Dendritic cell treated with granulocyte-macrophage colony-stimulating factor and Interleukin-4, amounts not matched to agents 40 ng/mL and 50 ng/mL, for 4 days (primary cell): ENCODE measurements around the gene RBM3.
A peak's percentile ranks its signal among the peaks of the same experiment; 100 is the strongest.
"Not testable (repeated sequence)": the region's sequence is repeated elsewhere in the genome, so short reads cannot be mapped to it uniquely, and the experiment has no call there.

Source experiments
- H3K27ac Mint-ChIP-seq: one replicate; pipeline ENCODE4 v1.8.0; 2022; ENCODE audit warnings: mild to moderate bottlenecking, mixed read lengths
- H3K27me3 Mint-ChIP-seq: one replicate; pipeline ENCODE4 v1.8.0; 2022; ENCODE audit warnings: mild to moderate bottlenecking, mixed read lengths
- H3K36me3 Mint-ChIP-seq: one replicate; pipeline ENCODE4 v1.8.0; 2022; ENCODE audit warnings: low read depth, mixed read lengths
- H3K4me1 Mint-ChIP-seq: one replicate; pipeline ENCODE4 v1.8.0; 2022; ENCODE audit warnings: low read depth, mixed read lengths
- H3K4me3 Mint-ChIP-seq: one replicate; pipeline ENCODE4 v1.8.0; 2022; ENCODE audit warnings: mild to moderate bottlenecking, moderate library complexity, mixed read lengths
- H3K9me3 Mint-ChIP-seq: one replicate; pipeline ENCODE4 v1.8.0; 2022; ENCODE audit warnings: mixed read lengths
- intact Hi-C: fragments of 100-400 bp; cut with micrococcal nuclease; formaldehyde crosslinking; loops from one replicate; pipeline ENCODE4 v1.15.0; 2022

RBM3 gene

DNA sequence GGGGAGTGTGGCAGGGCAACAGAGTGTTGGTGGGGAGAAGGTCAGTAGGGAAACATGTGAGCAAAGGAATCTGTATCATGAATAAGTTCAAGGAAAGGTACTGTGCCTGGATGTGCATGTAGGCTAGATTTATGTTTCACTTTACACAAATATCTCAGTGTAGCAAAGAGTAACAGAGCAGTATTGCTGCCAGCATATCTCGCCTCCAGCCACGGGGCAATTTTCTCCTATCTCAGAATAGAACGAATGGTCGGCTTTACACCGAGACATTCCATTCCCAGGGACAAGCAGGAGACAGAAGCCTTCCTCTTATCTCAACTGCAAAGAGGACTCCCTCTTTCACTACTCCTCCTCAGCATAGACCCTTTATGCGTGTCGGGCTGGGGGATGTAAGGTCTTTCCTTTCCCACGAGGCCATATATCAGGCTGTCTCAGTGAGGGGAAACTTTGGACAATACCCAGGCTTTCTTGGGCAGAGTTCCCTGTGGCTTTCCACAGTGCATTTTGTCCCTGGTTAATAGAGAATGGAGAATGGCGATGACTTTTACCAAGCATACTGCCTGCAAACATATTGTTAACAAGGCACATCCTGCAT, 18.5 kb upstream of the RBM3 start:
- H3K4me1 Mint-ChIP-seq, H3K27me3 Mint-ChIP-seq, H3K9me3 Mint-ChIP-seq, H3K4me3 Mint-ChIP-seq, intact Hi-C loops, H3K27ac Mint-ChIP-seq: not testable (repeated sequence)
- H3K36me3 Mint-ChIP-seq, result peaks cover 80% of the 10 kb centered on the region

DNA sequence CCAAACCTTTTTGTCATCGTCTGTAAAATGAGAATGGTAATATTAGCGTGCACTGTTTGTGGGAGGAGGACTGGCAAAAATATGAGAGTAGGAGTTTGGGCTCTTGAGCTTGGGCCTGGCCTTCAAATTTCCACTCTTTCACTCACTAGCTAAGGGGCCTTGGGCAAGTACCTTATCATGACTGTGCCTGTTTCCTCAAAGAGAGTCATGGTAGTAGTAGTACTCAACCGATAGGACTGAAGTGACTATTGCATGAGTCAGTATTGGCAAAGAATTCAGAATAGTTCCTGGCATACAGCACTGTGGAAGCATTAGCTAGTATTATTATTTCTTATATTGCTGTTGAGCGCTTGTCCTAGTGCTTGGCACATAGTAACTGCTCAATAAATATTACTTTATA, 16.0 kb upstream of the RBM3 start:
- H3K4me3 Mint-ChIP-seq, result no peak overlapping the region
- H3K9me3 Mint-ChIP-seq, result no peaks in the 10 kb centered on the region
- H3K27me3 Mint-ChIP-seq, result no peaks in the 10 kb centered on the region
- peaks cover 80% of the 10 kb centered on the region for H3K36me3 Mint-ChIP-seq
- intact Hi-C loops, result no loop called here
- no peak overlapping the region for H3K27ac Mint-ChIP-seq
- no peaks in the 10 kb centered on the region for H3K4me1 Mint-ChIP-seq

DNA sequence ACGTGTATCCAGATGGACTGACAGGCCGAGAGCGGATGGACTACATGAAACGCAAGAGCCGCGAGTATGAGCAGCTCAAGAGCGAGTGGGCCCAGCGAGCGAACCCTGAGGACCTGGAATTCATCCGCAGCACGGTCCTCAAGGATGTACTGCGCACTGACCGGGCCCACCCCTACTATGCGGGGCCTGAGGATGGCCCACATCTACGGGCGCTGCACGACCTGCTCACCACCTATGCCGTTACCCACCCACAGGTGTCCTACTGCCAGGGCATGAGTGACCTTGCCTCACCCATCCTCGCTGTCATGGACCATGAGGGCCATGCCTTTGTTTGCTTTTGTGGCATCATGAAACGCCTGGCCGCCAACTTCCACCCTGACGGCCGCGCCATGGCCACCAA, 14.6 kb upstream of the RBM3 start:
- Mint-ChIP-seq H3K36me3 (peaks cover 88% of the 10 kb centered on the region), H3K4me3 (no peak overlapping the region), H3K4me1 (no peaks in the 10 kb centered on the region), H3K9me3 (no peaks in the 10 kb centered on the region), H3K27ac (no peak overlapping the region), H3K27me3 (no peaks in the 10 kb centered on the region)
- intact Hi-C loops, result no loop called here

DNA sequence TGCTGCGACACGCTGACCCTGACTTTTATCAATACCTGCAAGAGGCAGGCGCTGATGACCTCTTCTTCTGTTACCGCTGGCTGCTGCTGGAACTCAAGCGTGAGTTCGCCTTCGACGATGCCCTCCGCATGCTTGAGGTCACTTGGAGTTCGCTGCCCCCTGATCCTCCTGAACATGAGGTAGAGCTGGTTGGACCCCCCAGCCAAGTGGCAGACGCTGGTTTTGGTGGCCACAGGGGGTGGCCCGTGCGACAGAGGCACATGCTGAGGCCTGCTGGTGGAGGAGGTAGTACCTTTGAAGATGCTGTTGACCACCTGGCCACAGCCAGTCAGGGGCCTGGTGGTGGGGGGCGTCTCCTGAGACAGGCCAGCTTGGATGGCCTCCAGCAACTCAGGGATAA, 14.2 kb upstream of the RBM3 start:
- Mint-ChIP-seq H3K36me3 (peaks cover 84% of the 10 kb centered on the region), H3K4me1 (no peaks in the 10 kb centered on the region), H3K4me3 (no peak overlapping the region), H3K27ac (no peak overlapping the region), H3K9me3 (no peaks in the 10 kb centered on the region), H3K27me3 (no peaks in the 10 kb centered on the region)
- intact Hi-C loops, result no loop called here

GRCh38 chrX:48560681-48561080, 13.6 kb upstream of the RBM3 start:
- no peaks in the 10 kb centered on the region for H3K4me1 Mint-ChIP-seq
- H3K27me3 Mint-ChIP-seq, result no peaks in the 10 kb centered on the region
- intact Hi-C loops, result no loop called here
- H3K9me3 Mint-ChIP-seq, result no peaks in the 10 kb centered on the region
- no peak overlapping the region for H3K4me3 Mint-ChIP-seq
- H3K36me3 Mint-ChIP-seq, result peaks cover 78% of the 10 kb centered on the region
- H3K27ac Mint-ChIP-seq, result no peak overlapping the region

GRCh38 chrX:48569958-48570357, 4.3 kb upstream of the RBM3 start:
- H3K27me3 Mint-ChIP-seq, result no peaks in the 10 kb centered on the region
- intact Hi-C loops, result loop anchor here (10.0 kb wide), 1 partner anchor 1335 kb away; the partner anchor contains the start of gene USP11
- peaks cover 15% of the 10 kb centered on the region for H3K36me3 Mint-ChIP-seq
- peaks cover 7% of the 10 kb centered on the region for H3K4me1 Mint-ChIP-seq
- no peak overlapping the region for H3K4me3 Mint-ChIP-seq
- H3K9me3 Mint-ChIP-seq, result no peaks in the 10 kb centered on the region
- no peak overlapping the region for H3K27ac Mint-ChIP-seq

- peaks cover 21% of the 10 kb centered on the region for H3K4me1 Mint-ChIP-seq
These were observed 504 bp upstream of the RBM3 start for GRCh38 chrX:48573690-48574269.

DNA sequence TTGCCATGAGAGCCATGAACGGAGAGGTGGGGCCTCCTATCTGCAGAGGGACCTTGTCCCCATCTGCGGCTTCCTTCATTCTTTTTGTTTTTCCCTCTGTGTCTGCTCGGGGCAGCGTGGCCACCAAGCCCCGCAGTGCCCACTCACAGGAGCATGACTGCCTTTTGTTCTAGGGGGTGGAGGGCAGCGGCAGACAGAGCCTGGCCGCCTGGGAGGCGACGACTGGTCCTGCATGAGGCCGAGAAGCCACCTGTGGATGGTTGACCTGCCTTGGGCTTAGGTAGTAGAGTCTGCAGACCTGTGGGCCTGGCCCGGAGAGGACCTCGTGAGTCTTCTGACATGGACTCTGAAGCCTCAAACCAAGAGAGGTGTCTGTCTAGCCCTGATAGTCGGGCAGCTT, 1.4 kb downstream of the RBM3 start:
- Mint-ChIP-seq H3K9me3 (no peaks in the 10 kb centered on the region), H3K36me3 (peaks cover 68% of the 10 kb centered on the region), H3K27ac (peak overlapping the region; percentile 100), H3K4me1 (peaks cover 25% of the 10 kb centered on the region), H3K27me3 (no peaks in the 10 kb centered on the region), H3K4me3 (peak overlapping the region; percentile 79)
- intact Hi-C loops, result loop anchor here (10.0 kb wide), 1 partner anchor 1341 kb away; the partner anchor contains the start of gene USP11

More at GRCh38 chrX:48573690-48574269, 504 bp upstream of the RBM3 start:
- H3K9me3 Mint-ChIP-seq, result no peaks in the 10 kb centered on the region
- H3K4me3 Mint-ChIP-seq, result peak overlapping the region; percentile 79
- intact Hi-C loops, result loop anchor here (1.0 to 10.0 kb wide), 2 partner anchors 34 to 1339 kb away; partner anchors contain the start of genes TBC1D25 and USP11
- peaks cover 53% of the 10 kb centered on the region for H3K36me3 Mint-ChIP-seq
- no peaks in the 10 kb centered on the region for H3K27me3 Mint-ChIP-seq
- H3K27ac Mint-ChIP-seq, result peak overlapping the region; percentile 100

DNA sequence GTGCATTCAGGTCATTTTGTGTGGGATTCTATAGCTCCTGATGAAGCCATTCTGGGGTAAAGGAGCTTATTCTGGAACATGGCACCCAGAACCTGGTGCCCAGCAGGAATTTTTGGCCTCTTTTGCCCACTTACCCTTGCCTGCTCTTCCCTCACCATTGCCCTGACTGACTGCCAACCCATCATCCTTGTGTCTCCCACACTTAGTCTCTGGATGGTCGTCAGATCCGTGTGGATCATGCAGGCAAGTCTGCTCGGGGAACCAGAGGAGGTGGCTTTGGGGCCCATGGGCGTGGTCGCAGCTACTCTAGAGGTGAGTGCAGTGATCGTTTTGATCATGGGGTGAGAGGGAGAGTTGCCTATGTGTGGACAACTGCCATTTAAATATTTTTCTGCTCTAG, 1.8 kb downstream of the RBM3 start:
- peak overlapping the region; percentile 79 for H3K4me3 Mint-ChIP-seq
- peaks cover 25% of the 10 kb centered on the region for H3K4me1 Mint-ChIP-seq
- no peaks in the 10 kb centered on the region for H3K27me3 Mint-ChIP-seq
- H3K9me3 Mint-ChIP-seq, result no peaks in the 10 kb centered on the region
- peaks cover 68% of the 10 kb centered on the region for H3K36me3 Mint-ChIP-seq
- peak overlapping the region; percentile 100 for H3K27ac Mint-ChIP-seq
- intact Hi-C loops, result loop anchor here (10.0 kb wide), 1 partner anchor 1341 kb away; the partner anchor contains the start of gene USP11

GRCh38 chrX:48578661-48579128, 4.4 kb downstream of the RBM3 start:
- H3K4me1 Mint-ChIP-seq, result peaks cover 23% of the 10 kb centered on the region
- H3K4me3 Mint-ChIP-seq, result no peak overlapping the region
- peaks cover 66% of the 10 kb centered on the region for H3K36me3 Mint-ChIP-seq
- H3K27ac Mint-ChIP-seq, result no peak overlapping the region
- H3K9me3 Mint-ChIP-seq, result no peaks in the 10 kb centered on the region
- no peaks in the 10 kb centered on the region for H3K27me3 Mint-ChIP-seq
- intact Hi-C loops, result loop anchor here (10.0 kb wide), 1 partner anchor 1344 kb away; the partner anchor contains the start of gene USP11

GRCh38 chrX:48579259-48579658, 5.0 kb downstream of the RBM3 start:
- H3K4me1 Mint-ChIP-seq, result peaks cover 19% of the 10 kb centered on the region
- no peaks in the 10 kb centered on the region for H3K27me3 Mint-ChIP-seq
- H3K27ac Mint-ChIP-seq, result no peak overlapping the region
- H3K36me3 Mint-ChIP-seq, result peaks cover 60% of the 10 kb centered on the region
- H3K9me3 Mint-ChIP-seq, result no peaks in the 10 kb centered on the region
- H3K4me3 Mint-ChIP-seq, result no peak overlapping the region
- intact Hi-C loops, result loop anchor here (10.0 kb wide), 1 partner anchor 1344 kb away; the partner anchor contains the start of gene USP11

- intact Hi-C loops, result no loop called here
- no peak overlapping the region for H3K4me3 Mint-ChIP-seq
- H3K36me3 Mint-ChIP-seq, result peaks cover 46% of the 10 kb centered on the region
- peaks cover 13% of the 10 kb centered on the region for H3K4me1 Mint-ChIP-seq
- H3K9me3 Mint-ChIP-seq, result no peaks in the 10 kb centered on the region
- no peaks in the 10 kb centered on the region for H3K27me3 Mint-ChIP-seq
- no peak overlapping the region for H3K27ac Mint-ChIP-seq
These were observed 6.4 kb downstream of the RBM3 start for GRCh38 chrX:48580662-48581061.

GRCh38 chrX:48584698-48585097, 10.4 kb downstream of the RBM3 start:
- Mint-ChIP-seq H3K4me1 (no peaks in the 10 kb centered on the region), H3K36me3 (peaks cover 6% of the 10 kb centered on the region), H3K9me3 (no peaks in the 10 kb centered on the region), H3K27ac (no peak overlapping the region), H3K27me3 (no peaks in the 10 kb centered on the region), H3K4me3 (no peak overlapping the region)
- intact Hi-C loops, result no loop called here

DNA sequence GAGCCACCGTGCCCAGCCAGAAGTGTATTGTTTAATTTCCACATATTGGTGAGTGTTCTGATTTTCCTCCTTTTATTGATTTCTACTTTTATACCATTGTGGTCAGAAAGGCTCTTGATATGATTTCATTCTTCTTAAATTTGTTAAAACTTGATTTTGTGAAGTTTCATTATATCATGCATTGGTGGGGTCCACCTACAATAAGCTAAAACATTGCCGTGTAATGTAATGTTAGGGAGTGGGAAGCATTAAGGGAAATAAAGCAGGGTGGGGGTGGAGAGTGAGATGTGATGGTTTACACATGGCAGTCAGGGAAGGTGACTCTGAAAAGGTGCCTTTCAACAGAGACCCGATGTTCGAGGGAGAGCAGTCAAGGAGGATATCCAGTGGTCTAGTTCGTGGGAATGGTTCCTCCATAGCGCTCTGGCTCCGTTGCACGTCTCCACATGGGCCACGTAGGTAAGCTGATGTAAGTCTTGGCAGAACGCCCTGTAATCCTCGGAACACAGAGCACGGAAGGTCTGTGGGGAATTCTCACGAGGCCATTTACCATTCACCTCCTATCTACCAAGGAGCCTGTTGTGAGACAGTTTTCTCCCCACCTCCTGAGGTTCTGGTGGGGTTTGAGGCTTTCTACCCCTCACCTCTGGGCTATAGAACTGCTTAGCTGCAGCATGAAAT, 15.3 kb downstream of the RBM3 start:
- H3K4me3 Mint-ChIP-seq, result no peak overlapping the region
- peaks cover 6% of the 10 kb centered on the region for H3K4me1 Mint-ChIP-seq
- no peaks in the 10 kb centered on the region for H3K9me3 Mint-ChIP-seq
- no peaks in the 10 kb centered on the region for H3K27me3 Mint-ChIP-seq
- intact Hi-C loops, result no loop called here
- H3K36me3 Mint-ChIP-seq, result no peaks in the 10 kb centered on the region
- H3K27ac Mint-ChIP-seq, result no peak overlapping the region
